WI38 (cell line): ENCODE data around the gene PEX26.
"Not testable (repeated sequence)": the region's sequence is repeated elsewhere in the genome, so short reads cannot be mapped to it uniquely, and the experiment has no call there.

ENCODE experiments used
- H3K4me3 ChIP-seq: 2 replicates; pipeline ENCODE4 v1.5.1; 2011; ENCODE audit warnings: low read depth, mild to moderate bottlenecking, control low read depth, low read length
- TF ChIP-seq, protein P1 (sequence below): IDR thresholded peaks from 2 replicates; pipeline ENCODE4 v1.5.1; 2012; ENCODE audit warnings: low read depth, mild to moderate bottlenecking, control low read depth, low read length

The PEX26 gene

GRCh38 chr22:18034076-18034475, 43.7 kb upstream of the PEX26 start:
- no peak overlapping the region for H3K4me3 ChIP-seq
- TF ChIP-seq, protein P1, sequence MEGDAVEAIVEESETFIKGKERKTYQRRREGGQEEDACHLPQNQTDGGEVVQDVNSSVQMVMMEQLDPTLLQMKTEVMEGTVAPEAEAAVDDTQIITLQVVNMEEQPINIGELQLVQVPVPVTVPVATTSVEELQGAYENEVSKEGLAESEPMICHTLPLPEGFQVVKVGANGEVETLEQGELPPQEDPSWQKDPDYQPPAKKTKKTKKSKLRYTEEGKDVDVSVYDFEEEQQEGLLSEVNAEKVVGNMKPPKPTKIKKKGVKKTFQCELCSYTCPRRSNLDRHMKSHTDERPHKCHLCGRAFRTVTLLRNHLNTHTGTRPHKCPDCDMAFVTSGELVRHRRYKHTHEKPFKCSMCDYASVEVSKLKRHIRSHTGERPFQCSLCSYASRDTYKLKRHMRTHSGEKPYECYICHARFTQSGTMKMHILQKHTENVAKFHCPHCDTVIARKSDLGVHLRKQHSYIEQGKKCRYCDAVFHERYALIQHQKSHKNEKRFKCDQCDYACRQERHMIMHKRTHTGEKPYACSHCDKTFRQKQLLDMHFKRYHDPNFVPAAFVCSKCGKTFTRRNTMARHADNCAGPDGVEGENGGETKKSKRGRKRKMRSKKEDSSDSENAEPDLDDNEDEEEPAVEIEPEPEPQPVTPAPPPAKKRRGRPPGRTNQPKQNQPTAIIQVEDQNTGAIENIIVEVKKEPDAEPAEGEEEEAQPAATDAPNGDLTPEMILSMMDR = no peak

DNA sequence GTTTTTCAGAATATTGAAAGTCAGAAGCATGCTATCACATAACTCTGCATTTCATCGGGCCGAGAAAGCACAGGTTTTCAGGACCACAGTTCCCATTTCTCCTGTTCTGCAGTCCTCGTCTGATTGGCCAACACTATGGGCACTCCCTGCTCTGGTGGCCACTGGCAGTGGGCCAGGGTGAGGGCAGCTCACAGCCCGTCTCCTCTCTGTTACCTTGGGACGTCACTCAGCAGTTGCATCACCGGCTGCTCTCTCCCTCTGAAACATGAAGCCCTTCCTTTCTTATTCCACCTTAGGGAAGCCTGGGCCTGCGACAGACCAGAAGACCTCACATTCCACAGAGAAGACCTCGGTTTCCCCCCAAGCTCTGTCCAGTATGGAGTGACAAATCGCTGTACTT, 42.0 kb upstream of the PEX26 start:
- no peak overlapping the region for H3K4me3 ChIP-seq
- TF ChIP-seq, protein P1 = no peak

DNA sequence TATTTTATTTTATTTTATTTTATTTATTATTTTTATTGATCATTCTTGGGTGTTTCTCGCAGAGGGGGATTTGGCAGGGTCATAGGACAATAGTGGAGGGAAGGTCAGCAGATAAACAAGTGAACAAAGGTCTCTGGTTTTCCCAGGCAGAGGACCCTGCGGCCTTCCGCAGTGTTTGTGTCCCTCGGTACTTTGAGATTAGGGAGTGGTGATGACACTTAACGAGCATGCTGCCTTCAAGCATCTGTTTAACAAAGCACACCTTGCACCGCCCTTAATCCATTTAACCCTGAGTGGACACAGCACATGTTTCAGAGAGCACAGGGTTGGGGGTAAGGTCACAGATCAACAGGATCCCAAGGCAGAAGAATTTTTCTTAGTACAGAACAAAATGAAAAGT, 36.9 kb upstream of the PEX26 start:
- H3K4me3 ChIP-seq = not testable (repeated sequence)

- no peak overlapping the region for H3K4me3 ChIP-seq
- TF ChIP-seq, protein P1 = no peak
Observed at GRCh38 chr22:18042685-18043084, 35.1 kb upstream of the PEX26 start.

DNA sequence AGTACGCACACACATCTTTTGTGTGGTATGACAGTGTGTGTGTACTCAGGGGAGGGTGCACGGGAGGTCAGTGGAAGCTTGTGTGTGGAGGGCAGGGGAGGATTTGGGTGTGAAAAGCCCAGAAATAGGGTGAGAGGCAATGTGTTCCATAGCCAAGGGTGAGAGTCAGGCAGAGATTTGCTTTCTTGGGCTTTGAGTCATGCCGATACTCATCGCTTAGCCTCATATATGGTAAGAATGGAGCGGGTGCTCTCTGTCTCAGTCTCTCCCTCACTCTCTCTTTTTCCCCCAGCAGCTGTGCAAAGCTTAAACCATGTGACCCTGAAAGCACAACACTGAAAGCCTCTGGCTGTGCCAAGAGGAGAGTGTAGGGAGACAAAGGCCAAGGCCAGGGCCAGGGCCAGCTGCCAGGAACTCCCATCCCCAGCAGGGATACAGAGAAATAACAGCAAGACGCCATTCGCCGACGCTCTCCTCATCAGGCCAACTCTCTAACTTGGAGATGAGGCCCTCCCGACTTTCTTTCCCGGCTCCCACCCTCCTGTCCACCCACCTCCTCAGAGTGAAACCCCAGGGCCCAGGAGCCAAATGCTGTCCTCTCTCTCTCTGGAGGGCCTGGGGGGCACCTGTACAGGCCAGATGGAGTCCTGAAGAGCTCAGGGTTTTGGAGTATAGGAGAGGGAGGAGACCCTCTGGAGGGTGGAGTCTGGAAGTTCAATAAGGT, 33.1 kb upstream of the PEX26 start:
- TF ChIP-seq, protein P1 = no peak
- H3K4me3 ChIP-seq = no peak overlapping the region

GRCh38 chr22:18045794-18046193, 32.0 kb upstream of the PEX26 start:
- TF ChIP-seq, protein P1 = no peak
- no peak overlapping the region for H3K4me3 ChIP-seq

GRCh38 chr22:18048041-18048440, 29.7 kb upstream of the PEX26 start:
- TF ChIP-seq, protein P1 = no peak
- H3K4me3 ChIP-seq = no peak overlapping the region

DNA sequence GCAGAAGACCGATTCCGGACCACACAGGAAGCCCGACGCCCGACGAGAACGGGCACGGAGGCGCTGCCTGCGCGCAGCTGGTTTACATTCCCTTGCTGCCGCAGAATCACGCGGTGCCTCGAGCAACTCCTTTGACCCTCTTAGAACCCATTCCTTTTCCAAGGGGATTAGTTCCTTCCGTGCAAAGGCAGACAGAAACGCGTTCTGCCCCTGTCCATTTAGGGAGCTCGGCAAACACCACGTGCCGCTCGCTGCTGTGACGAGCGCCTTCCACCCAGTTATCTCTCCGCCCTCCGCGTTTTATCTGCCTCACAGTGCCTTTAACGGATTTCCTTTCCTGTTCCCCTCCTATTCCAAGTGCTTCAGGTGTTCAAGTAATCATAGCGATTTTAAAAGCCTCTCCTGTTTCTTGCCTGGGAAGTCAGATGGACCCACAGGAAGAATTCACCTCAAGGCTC, 29.3 kb upstream of the PEX26 start:
- TF ChIP-seq, protein P1 = no peak
- H3K4me3 ChIP-seq = no peak overlapping the region
